ENCODE results near the gene CYLD. TPM values are rescaled to one million over a fixed set of nuclear protein-coding genes. Genes with fewer than 3 reads are reported as not detected.

CYLD gene
- total and polyA plus RNA-seq, 2 of the 4 experiments (the other 2 are of a cell fraction), result 16.2 to 37.3 TPM

DNA sequence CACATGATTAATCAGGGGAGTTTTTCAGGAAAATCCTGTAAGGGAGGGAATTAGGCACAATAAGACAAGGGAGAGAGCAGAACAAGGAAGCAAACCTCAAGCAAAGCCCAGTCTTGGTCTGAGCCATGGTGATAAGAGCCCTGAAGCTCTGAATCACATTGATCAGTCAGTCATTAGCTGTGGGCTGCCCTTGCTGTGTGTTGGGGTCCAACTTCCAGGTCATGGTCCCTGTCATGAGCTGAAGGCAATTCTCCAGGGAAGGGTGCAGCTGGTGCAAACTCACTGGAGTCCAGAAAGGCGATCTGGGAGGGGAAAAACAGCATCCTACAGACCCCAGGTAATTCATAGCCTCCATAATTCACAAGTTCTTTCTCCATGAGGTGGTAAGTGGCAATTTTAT is 89.9 kb downstream of the CYLD start:
- Histone ChIP-seq H3K9me3 (ENCODE audit: control insufficient read depth, insufficient read depth, low read length) (no peaks in the 10 kb centered on the region), H3K9ac (ENCODE audit: low read depth, low read length) (no peak overlapping the region), H2AFZ (replicated peaks; ENCODE audit: low read length, poor library complexity) (no peak overlapping the region), H3K4ac (ENCODE audit: low read depth, low read length) (no peak overlapping the region), H2BK15ac (ENCODE audit: low read depth, low read length) (no peak overlapping the region), H3K4me2 (ENCODE audit: low read depth, low read length) (no peak overlapping the region), H3K4me1 (ENCODE audit: control insufficient read depth, insufficient read depth, low read length) (no peaks in the 10 kb centered on the region), H3K27me3 (ENCODE audit: control insufficient read depth, insufficient read depth, low read length) (peaks cover 8% of the 10 kb centered on the region; the same call in 1 of the 2 replicates), H4K5ac (ENCODE audit: low read depth, low read length) (no peak overlapping the region), H3K56ac (ENCODE audit: extremely low read depth, insufficient read depth, low read length) (no peak overlapping the region), H4K20me1 (ENCODE audit: insufficient read depth, low read length) (no peaks in the 10 kb centered on the region), H3K9me1 (ENCODE audit: insufficient read depth, low read length) (no peaks in the 10 kb centered on the region), H2AK9ac (replicated peaks; ENCODE audit: low read depth, low read length, poor library complexity) (no peak overlapping the region), H3K27ac (ENCODE audit: insufficient read depth, low read length) (no peak overlapping the region), H3K18ac (ENCODE audit: low read depth, low read length) (no peak overlapping the region), H3K23ac (ENCODE audit: low read depth, low read length) (no peak overlapping the region), H3K14ac (replicated peaks; ENCODE audit: low read depth, low read length) (no peak overlapping the region), H4K91ac (ENCODE audit: insufficient read depth, low read depth, low read length) (no peak overlapping the region), H2AK5ac (ENCODE audit: low read depth, low read length) (no peak overlapping the region), H2BK20ac (ENCODE audit: low read depth, low read length) (no peak overlapping the region), H3K36me3 (ENCODE audit: control insufficient read depth, insufficient read depth, low read length) (no peaks in the 10 kb centered on the region), H3K79me1 (ENCODE audit: low read depth in 1 of 2, low read length in 2 of 2) (no peaks in the 10 kb centered on the region), H2BK120ac (ENCODE audit: low read depth, low read length) (no peak overlapping the region), H2BK5ac (ENCODE audit: low read depth, low read length, poor library complexity, severe bottlenecking) (no peak overlapping the region), H4K8ac (ENCODE audit: low read depth in 2 of 2, low read length in 2 of 2) (no peak overlapping the region), H3K4me3 (ENCODE audit: insufficient read depth, low read depth, low read length) (no peak overlapping the region)
- TF ChIP-seq CHD1 (IDR thresholded peaks at IDR 0.05; ENCODE audit: low read depth, low read length), result no peak
- TF ChIP-seq CEBPB (IDR thresholded peaks at IDR 0.05; ENCODE audit: low read depth, low read length), result no peak
- TF ChIP-seq, protein P1, sequence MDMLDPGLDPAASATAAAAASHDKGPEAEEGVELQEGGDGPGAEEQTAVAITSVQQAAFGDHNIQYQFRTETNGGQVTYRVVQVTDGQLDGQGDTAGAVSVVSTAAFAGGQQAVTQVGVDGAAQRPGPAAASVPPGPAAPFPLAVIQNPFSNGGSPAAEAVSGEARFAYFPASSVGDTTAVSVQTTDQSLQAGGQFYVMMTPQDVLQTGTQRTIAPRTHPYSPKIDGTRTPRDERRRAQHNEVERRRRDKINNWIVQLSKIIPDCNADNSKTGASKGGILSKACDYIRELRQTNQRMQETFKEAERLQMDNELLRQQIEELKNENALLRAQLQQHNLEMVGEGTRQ (IDR thresholded peaks at IDR 0.05; ENCODE audit: low read depth, low read length), result no peak
- TF ChIP-seq MXI1 (IDR thresholded peaks at IDR 0.05; ENCODE audit: borderline replicate concordance, low read depth, low read length), result no peak
- TF ChIP-seq NFE2L2 (IDR thresholded peaks at IDR 0.05; ENCODE audit: low read depth, low read length), result no peak
- TF ChIP-seq, protein P2, sequence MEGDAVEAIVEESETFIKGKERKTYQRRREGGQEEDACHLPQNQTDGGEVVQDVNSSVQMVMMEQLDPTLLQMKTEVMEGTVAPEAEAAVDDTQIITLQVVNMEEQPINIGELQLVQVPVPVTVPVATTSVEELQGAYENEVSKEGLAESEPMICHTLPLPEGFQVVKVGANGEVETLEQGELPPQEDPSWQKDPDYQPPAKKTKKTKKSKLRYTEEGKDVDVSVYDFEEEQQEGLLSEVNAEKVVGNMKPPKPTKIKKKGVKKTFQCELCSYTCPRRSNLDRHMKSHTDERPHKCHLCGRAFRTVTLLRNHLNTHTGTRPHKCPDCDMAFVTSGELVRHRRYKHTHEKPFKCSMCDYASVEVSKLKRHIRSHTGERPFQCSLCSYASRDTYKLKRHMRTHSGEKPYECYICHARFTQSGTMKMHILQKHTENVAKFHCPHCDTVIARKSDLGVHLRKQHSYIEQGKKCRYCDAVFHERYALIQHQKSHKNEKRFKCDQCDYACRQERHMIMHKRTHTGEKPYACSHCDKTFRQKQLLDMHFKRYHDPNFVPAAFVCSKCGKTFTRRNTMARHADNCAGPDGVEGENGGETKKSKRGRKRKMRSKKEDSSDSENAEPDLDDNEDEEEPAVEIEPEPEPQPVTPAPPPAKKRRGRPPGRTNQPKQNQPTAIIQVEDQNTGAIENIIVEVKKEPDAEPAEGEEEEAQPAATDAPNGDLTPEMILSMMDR (conservative IDR thresholded peaks at IDR 0.05; ENCODE audit: low read depth, low read length), result no peak
- no peak for TF ChIP-seq BHLHE40 (IDR thresholded peaks at IDR 0.05; ENCODE audit: low read depth, low read length)
- no peak for TF ChIP-seq RAD21 (IDR thresholded peaks at IDR 0.05; ENCODE audit: low read length)
- intact Hi-C loops (cut with micrococcal nuclease), result no loop called here
- in situ Hi-C loops (cut with MboI; ENCODE audit: low sequenced_read_pairs), result no loop called here
- no peak for ATAC-seq (ENCODE audit: low read depth)
- no CpG with 5 or more reads among the region's 1 CpG for WGBS, 2 experiments (ENCODE audit: extremely low coverage in 2 of 2, insufficient read length in 1 of 2)
- POLR2A ChIA-PET (ENCODE audit: unreplicated experiment), result no interaction called here
- dilution Hi-C loops (cut with HindIII; ENCODE audit: low sequenced_read_pairs, unreplicated experiment), result no loop called here
- DNase-seq, result no peak
- CTCF ChIA-PET, result no interaction called here
- BruUV-seq (replicated peaks), result no TSS peak

All from IMR-90 (cell line).